ENCODE measurements around the gene RPL13.

The RPL13 gene

DNA sequence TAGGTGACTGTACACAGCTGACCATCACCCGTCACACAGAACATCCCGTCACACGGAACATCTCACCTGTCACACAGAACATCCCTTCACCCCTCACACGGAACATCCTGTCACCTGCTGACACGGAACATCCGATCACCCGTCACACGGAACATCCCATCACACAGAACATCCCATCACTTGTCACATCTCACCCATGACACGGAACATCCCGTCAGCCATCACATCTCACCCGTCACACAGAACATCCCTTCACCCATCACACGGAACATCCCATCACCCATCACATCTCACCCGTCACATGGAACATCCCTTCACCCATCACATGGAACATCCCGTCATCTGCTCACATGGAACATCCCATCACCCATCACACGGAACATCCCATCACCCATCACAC lies 18.9 kb downstream of the RPL13 start:
- Histone ChIP-seq H3K4me1 (ENCODE audit: low read length) (no peaks in the 10 kb centered on the region), H3F3A (ENCODE audit: insufficient read depth, low read length) (no peaks in the 10 kb centered on the region), H4K20me1 (ENCODE audit: insufficient read depth, low read length) (no peaks in the 10 kb centered on the region), H2AFZ (ENCODE audit: low read length) (no peak overlapping the region), H3K9me2 (replicated peaks; ENCODE audit: insufficient read depth, low read length) (no peaks in the 10 kb centered on the region), H3K9me3 (replicated peaks; ENCODE audit: insufficient read depth, low read length) (no peaks in the 10 kb centered on the region), H3K79me2 (ENCODE audit: low read length) (no peaks in the 10 kb centered on the region), H3K9ac (ENCODE audit: low read length) (no peak overlapping the region), H3K4me2 (ENCODE audit: low read depth, low read length) (no peak overlapping the region), H3K27ac (ENCODE audit: low read length) (no peak overlapping the region), H3K36me3 (replicated peaks; ENCODE audit: insufficient read depth, low read length) (no peaks in the 10 kb centered on the region), H3K27me3 (replicated peaks; ENCODE audit: insufficient read depth, low read length) (peaks cover 7% of the 10 kb centered on the region; the same call in 1 of the 2 replicates), H3K4me3 (ENCODE audit: low read length) (no peak overlapping the region)
- no peak for DNase-seq
- TF ChIP-seq, protein P1, sequence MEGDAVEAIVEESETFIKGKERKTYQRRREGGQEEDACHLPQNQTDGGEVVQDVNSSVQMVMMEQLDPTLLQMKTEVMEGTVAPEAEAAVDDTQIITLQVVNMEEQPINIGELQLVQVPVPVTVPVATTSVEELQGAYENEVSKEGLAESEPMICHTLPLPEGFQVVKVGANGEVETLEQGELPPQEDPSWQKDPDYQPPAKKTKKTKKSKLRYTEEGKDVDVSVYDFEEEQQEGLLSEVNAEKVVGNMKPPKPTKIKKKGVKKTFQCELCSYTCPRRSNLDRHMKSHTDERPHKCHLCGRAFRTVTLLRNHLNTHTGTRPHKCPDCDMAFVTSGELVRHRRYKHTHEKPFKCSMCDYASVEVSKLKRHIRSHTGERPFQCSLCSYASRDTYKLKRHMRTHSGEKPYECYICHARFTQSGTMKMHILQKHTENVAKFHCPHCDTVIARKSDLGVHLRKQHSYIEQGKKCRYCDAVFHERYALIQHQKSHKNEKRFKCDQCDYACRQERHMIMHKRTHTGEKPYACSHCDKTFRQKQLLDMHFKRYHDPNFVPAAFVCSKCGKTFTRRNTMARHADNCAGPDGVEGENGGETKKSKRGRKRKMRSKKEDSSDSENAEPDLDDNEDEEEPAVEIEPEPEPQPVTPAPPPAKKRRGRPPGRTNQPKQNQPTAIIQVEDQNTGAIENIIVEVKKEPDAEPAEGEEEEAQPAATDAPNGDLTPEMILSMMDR (IDR thresholded peaks at IDR 0.05; ENCODE audit: low read length), result no peak
- TF ChIP-seq EZH2 (optimal IDR thresholded peaks at IDR 0.05; ENCODE audit: low read depth, low read length) (no peak), EZH2phosphoT487 (IDR thresholded peaks at IDR 0.05; ENCODE audit: low read length) (no peak)

DNA sequence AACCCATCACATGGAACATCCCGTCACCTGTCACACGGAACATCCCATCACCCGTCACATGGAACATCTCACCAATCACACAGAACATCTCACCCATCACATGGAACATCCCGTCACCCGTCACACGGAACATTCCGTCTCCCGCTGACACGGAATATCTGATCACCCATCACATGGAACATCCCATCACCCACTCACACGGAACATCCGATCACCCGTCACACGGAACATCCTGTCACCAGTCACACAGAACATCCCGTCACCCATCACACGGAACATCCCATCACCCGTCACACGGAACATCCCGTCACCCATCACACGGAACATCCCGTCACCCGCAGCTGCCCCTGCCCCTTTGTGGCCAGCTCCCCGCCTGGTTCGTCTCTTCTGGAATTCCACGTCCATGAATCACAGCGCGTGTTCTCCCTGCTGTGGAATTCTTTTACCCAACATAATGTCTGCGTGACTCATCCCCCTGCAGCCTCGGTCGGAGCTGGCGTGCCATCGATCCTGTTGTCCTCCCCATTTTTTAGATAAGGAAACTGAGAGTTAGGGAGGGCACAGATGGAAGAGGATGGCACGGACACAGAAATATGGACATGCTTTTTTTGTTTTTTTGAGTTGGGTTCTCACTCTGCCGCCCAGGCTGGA lies 20.7 kb downstream of the RPL13 start:
- 0 out of 2 replicates have a peak, but pooled peaks cover 3% of the 10 kb centered on the region for H3K4me1 ChIP-seq (ENCODE audit: low read length)
- no peak overlapping the region for H3K4me2 ChIP-seq (ENCODE audit: low read depth, low read length)
- no peaks in the 10 kb centered on the region; the same call in 1 of the 2 replicates for H3K27me3 ChIP-seq (replicated peaks; ENCODE audit: insufficient read depth, low read length)
- no peaks in the 10 kb centered on the region for H4K20me1 ChIP-seq (ENCODE audit: insufficient read depth, low read length)
- no peak overlapping the region for H3K4me3 ChIP-seq (ENCODE audit: low read length)
- H3K36me3 ChIP-seq (replicated peaks; ENCODE audit: insufficient read depth, low read length), result no peaks in the 10 kb centered on the region
- H3K9ac ChIP-seq (ENCODE audit: low read length), result no peak overlapping the region
- H3K27ac ChIP-seq (ENCODE audit: low read length), result no peak overlapping the region
- no peaks in the 10 kb centered on the region for H3K9me2 ChIP-seq (replicated peaks; ENCODE audit: insufficient read depth, low read length)
- no peaks in the 10 kb centered on the region for H3K9me3 ChIP-seq (replicated peaks; ENCODE audit: insufficient read depth, low read length)
- no peak overlapping the region for H2AFZ ChIP-seq (ENCODE audit: low read length)
- no peak for DNase-seq
- no peak for TF ChIP-seq EZH2 (optimal IDR thresholded peaks at IDR 0.05; ENCODE audit: low read depth, low read length)
- TF ChIP-seq, protein P1 (IDR thresholded peaks at IDR 0.05; ENCODE audit: low read length), result no peak
- no peaks in the 10 kb centered on the region for H3F3A ChIP-seq (ENCODE audit: insufficient read depth, low read length)
- H3K79me2 ChIP-seq (ENCODE audit: low read length), result no peaks in the 10 kb centered on the region

DNA sequence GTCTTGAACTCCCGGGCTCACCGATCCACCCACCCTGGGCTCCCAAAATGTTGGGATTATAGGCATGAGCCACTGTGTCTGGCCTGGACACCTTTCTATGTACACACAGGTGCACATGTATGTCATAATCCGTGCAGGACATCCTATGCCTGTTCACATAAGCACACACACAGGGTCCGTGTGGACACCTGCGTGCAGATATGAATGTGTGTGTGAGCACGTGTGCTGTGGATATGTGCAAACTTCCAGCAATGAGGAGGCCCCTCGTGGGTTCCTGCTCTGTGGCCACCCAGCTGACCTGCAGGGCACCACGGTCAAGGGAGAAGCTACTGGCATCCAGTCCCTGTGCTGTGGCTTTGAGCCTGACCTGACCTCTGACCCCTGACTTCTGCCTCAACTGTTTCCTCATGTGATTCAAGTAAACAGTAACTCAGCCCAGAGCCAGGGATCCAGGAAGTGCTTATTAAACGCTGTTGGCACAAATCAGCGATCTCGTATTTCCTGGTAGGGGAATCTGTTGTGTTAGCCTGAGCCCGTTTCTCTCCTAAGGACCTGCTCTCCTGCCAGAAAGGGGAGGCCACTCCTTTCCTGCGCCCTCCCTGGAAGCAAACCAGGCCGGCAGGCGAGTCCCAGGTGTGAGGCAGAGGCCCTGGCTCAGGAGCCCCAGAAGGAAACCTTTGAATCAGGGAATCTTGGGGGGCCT lies 21.5 kb downstream of the RPL13 start:
- H3K27ac ChIP-seq (ENCODE audit: low read length), result no peak overlapping the region
- H3K9me3 ChIP-seq (replicated peaks; ENCODE audit: insufficient read depth, low read length), result no peaks in the 10 kb centered on the region
- no peak overlapping the region for H3K9ac ChIP-seq (ENCODE audit: low read length)
- no peaks in the 10 kb centered on the region for H3K9me2 ChIP-seq (replicated peaks; ENCODE audit: insufficient read depth, low read length)
- TF ChIP-seq, protein P1 (IDR thresholded peaks at IDR 0.05; ENCODE audit: low read length), result no peak
- TF ChIP-seq EZH2 (optimal IDR thresholded peaks at IDR 0.05; ENCODE audit: low read depth, low read length), result no peak
- no peak for TF ChIP-seq EZH2phosphoT487 (IDR thresholded peaks at IDR 0.05; ENCODE audit: low read length)
- H3K4me3 ChIP-seq (ENCODE audit: low read length), result no peak overlapping the region
- no peaks in the 10 kb centered on the region for H3K36me3 ChIP-seq (replicated peaks; ENCODE audit: insufficient read depth, low read length)
- H2AFZ ChIP-seq (ENCODE audit: low read length), result no peak overlapping the region
- H3K79me2 ChIP-seq (ENCODE audit: low read length), result no peaks in the 10 kb centered on the region
- no peak for DNase-seq
- H3K4me1 ChIP-seq (ENCODE audit: low read length), result 0 out of 2 replicates have a peak, but pooled peaks cover 3% of the 10 kb centered on the region
- H3K4me2 ChIP-seq (ENCODE audit: low read depth, low read length), result no peak overlapping the region
- no peaks in the 10 kb centered on the region; the same call in 1 of the 2 replicates for H3K27me3 ChIP-seq (replicated peaks; ENCODE audit: insufficient read depth, low read length)
- H4K20me1 ChIP-seq (ENCODE audit: insufficient read depth, low read length), result no peaks in the 10 kb centered on the region
- no peaks in the 10 kb centered on the region for H3F3A ChIP-seq (ENCODE audit: insufficient read depth, low read length)

Measured in MM.1S (cell line).